Upper lobe of right lung (tissue), 1 donor: ENCODE data around the gene TANGO6. TPM values are rescaled to one million over a fixed set of nuclear protein-coding genes. Genes with fewer than 3 reads are reported as not detected.

ENCODE experiments used
- ATAC-seq: fragments of 200-7000 bp; cut with Tn5 transposase; one replicate; pipeline ENCODE4 v1.9.1; 2020; ENCODE audit warnings: mild to moderate bottlenecking, moderate library complexity
- DNase-seq: peaks from one replicate; pipeline ENCODE4 v3.0.0-alpha.2; 2020
- H3K27ac ChIP-seq: fragments of 200-600 bp; one replicate; pipeline ENCODE4 v1.8.0; 2022
- H3K27me3 ChIP-seq: fragments of 200-600 bp; one replicate; pipeline ENCODE4 v1.8.0; 2022; ENCODE audit warnings: mild to moderate bottlenecking
- H3K36me3 ChIP-seq: fragments of 200-600 bp; one replicate; pipeline ENCODE4 v1.8.0; 2022
- H3K4me1 ChIP-seq: fragments of 200-600 bp; one replicate; pipeline ENCODE4 v1.8.0; 2022
- H3K4me3 ChIP-seq: fragments of 200-600 bp; one replicate; pipeline ENCODE4 v1.8.0; 2022; ENCODE audit warnings: mild to moderate bottlenecking
- H3K9me3 ChIP-seq: fragments of 200-600 bp; one replicate; pipeline ENCODE4 v1.8.0; 2022
- intact Hi-C: fragments of 100-400 bp; cut with DNase I; formaldehyde crosslinking; loops from one replicate; pipeline ENCODE4 v1.11.0; 2022
- total RNA-seq: library from RNA; stranded (reverse); fragmentation: NEBNext Ultra II Directional; extraction: Animal tissue kit (Norgen Biotek cat#: 25700); gene quantifications from one replicate; pipeline ENCODE4 v1.2.1, GENCODE V29; 2021
- TF ChIP-seq, protein P1 (sequence below): fragments of 200-600 bp; IDR thresholded peaks from one replicate; pipeline ENCODE4 v1.8.0; 2022; ENCODE audit warnings: antibody characterized with exemption
- donor health status: DM: no; HTN: yes; CAD: no; lungs with severe emphysema.

TANGO6 gene
- total RNA-seq, 1 donor from 2014 or later = 19.1 TPM

DNA sequence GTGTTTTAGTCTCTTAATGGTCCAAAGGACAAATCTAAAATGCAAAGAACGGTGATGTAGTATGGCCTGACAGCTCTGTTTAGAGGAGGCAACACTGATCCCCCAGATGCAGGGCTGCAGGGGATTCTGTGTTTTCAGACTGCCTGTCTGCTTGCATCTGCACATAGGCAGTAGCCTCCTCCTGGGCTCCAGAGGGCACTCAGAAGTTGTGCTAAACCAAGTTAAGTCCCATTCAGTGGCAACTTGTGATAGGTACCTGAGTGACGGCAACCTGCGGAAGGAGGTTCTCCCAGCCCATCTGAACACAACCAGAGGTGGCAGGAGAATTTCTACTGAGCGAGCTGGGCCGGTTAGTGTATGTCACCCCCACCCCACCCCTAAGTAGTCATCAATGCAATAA lies 272.0 kb downstream of the TANGO6 start:
- Histone ChIP-seq H3K4me1 (peaks cover 9% of the 10 kb centered on the region), H3K27me3 (no peaks in the 10 kb centered on the region), H3K36me3 (peaks cover 69% of the 10 kb centered on the region), H3K27ac (no peak overlapping the region), H3K9me3 (no peaks in the 10 kb centered on the region), H3K4me3 (no peak overlapping the region)
- TF ChIP-seq, protein P1, sequence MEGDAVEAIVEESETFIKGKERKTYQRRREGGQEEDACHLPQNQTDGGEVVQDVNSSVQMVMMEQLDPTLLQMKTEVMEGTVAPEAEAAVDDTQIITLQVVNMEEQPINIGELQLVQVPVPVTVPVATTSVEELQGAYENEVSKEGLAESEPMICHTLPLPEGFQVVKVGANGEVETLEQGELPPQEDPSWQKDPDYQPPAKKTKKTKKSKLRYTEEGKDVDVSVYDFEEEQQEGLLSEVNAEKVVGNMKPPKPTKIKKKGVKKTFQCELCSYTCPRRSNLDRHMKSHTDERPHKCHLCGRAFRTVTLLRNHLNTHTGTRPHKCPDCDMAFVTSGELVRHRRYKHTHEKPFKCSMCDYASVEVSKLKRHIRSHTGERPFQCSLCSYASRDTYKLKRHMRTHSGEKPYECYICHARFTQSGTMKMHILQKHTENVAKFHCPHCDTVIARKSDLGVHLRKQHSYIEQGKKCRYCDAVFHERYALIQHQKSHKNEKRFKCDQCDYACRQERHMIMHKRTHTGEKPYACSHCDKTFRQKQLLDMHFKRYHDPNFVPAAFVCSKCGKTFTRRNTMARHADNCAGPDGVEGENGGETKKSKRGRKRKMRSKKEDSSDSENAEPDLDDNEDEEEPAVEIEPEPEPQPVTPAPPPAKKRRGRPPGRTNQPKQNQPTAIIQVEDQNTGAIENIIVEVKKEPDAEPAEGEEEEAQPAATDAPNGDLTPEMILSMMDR = no peak
- DNase-seq = peak; percentile 9
- no peak for ATAC-seq
- intact Hi-C loops = loop anchor here (10.0 kb wide), 2 partner anchors 211 to 591 kb away; no protein-coding TSS in a partner anchor

DNA sequence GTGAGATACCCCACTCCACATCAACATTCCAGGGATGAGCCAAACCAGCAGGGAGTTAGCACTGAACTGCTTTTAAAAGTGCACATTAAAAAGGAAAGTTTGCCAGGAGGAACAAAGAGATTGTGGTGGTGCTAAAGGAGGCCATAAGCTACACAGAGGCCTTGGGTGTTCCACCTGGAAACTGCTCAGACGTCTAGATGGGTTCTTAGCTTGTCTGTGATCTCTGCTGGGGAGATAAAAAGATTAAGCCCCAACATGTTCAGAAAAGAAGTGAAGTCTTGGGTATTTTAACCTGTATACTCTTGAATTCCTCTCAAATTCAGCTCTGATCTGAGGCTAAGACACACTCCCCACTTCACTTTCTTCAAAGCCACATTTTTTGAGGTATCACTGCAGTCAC lies 272.5 kb downstream of the TANGO6 start:
- H3K27ac ChIP-seq = no peak overlapping the region
- H3K9me3 ChIP-seq = no peaks in the 10 kb centered on the region
- no peak for ATAC-seq
- H3K4me1 ChIP-seq = peaks cover 9% of the 10 kb centered on the region
- intact Hi-C loops = loop anchor here (10.0 kb wide), 2 partner anchors 211 to 591 kb away; no protein-coding TSS in a partner anchor
- TF ChIP-seq, protein P1 = no peak
- peaks cover 69% of the 10 kb centered on the region for H3K36me3 ChIP-seq
- no peak overlapping the region for H3K4me3 ChIP-seq
- no peaks in the 10 kb centered on the region for H3K27me3 ChIP-seq
- no peak for DNase-seq

DNA sequence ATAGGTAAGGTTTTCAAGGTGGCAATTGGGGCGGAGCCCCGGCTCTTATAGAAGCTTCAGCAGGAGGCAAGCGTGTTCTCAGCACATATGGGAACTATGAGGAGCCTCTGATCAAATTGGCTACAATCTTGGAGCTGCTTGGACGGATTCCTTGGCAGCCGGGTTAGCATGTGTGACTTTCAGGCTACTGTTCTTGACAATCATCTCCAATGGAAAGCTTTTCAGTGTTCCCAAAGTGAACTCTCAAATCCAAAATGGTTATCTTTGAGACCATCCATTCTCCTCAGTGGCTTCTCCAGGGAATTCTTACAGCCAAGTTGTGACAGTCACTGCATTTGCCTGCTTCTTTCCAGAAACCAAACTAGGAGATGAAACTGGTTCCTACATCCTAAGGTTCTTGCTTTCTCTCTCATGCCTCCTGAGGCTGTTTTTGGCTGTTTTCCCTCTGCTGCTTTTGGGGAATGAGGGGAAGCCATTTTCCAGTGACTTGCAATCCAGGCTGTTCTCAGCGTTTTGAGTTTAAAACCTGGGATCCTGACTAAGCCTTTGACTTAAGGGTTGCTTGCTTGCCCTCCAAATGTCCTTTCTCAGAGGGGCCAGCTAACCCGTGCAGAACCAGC lies 273.0 kb downstream of the TANGO6 start:
- Histone ChIP-seq H3K27ac (no peak overlapping the region), H3K36me3 (peaks cover 72% of the 10 kb centered on the region), H3K9me3 (no peaks in the 10 kb centered on the region), H3K27me3 (no peaks in the 10 kb centered on the region), H3K4me1 (peaks cover 9% of the 10 kb centered on the region), H3K4me3 (no peak overlapping the region)
- DNase-seq (peak; percentile 16), ATAC-seq (no peak)
- intact Hi-C loops = loop anchor here (10.0 kb wide), 2 partner anchors 212 to 592 kb away; no protein-coding TSS in a partner anchor
- TF ChIP-seq, protein P1 = no peak

DNA sequence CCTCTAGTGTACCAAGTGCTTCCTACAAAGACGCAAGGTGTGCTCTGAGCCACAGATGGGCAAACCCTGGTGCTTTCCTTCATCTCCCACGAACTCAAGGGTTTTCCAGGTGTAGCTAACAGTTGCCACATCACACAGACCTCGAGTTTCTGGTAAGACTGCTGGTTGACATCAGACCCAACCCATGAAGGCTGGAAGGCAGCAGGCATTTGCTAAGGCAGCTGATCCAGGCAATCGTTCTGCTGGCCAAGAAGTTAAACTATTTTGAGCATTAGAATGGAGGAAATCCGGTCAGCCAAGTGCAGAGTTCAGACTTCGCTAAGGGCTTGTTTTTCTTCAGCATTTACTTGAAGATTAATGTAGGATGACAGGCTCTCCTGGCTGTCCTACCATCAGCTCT lies 273.6 kb downstream of the TANGO6 start:
- H3K27ac ChIP-seq = no peak overlapping the region
- no peaks in the 10 kb centered on the region for H3K27me3 ChIP-seq
- no peak overlapping the region for H3K4me3 ChIP-seq
- ATAC-seq (no peak), DNase-seq (peak; percentile 21)
- peaks cover 68% of the 10 kb centered on the region for H3K36me3 ChIP-seq
- TF ChIP-seq, protein P1 = no peak
- intact Hi-C loops = loop anchor here (10.0 kb wide), 2 partner anchors 212 to 592 kb away; no protein-coding TSS in a partner anchor
- H3K9me3 ChIP-seq = no peaks in the 10 kb centered on the region
- H3K4me1 ChIP-seq = peaks cover 9% of the 10 kb centered on the region

DNA sequence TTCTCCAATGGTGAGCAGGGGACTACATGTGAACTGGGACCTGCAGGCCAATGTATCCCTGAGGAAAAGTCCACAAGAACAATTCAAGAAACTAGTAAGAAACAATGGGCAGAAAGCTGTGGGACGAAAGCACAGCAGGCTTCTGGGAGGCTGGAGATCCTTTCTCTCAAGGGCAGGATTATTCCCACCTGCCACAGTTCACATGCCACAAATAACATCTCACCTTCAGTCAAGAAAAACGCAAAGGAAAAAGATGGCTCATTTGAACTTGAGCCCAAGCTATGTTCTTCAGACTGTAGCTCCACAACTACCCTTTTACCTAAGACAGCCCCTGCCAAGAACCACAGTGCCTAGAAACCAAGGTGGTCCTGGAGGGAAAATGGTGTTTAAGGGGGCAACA lies 275.1 kb downstream of the TANGO6 start:
- H3K27me3 ChIP-seq = no peaks in the 10 kb centered on the region
- no peak overlapping the region for H3K4me3 ChIP-seq
- no peaks in the 10 kb centered on the region for H3K9me3 ChIP-seq
- intact Hi-C loops = loop anchor here (10.0 kb wide), 2 partner anchors 214 to 594 kb away; no protein-coding TSS in a partner anchor
- no peak for DNase-seq
- H3K27ac ChIP-seq = no peak overlapping the region
- no peak for ATAC-seq
- peaks cover 5% of the 10 kb centered on the region for H3K4me1 ChIP-seq
- TF ChIP-seq, protein P1 = no peak
- peaks cover 64% of the 10 kb centered on the region for H3K36me3 ChIP-seq
